Measurements from ENCODE around the gene CROCC. TPM values are rescaled to one million over a fixed set of nuclear protein-coding genes. Genes with fewer than 3 reads are reported as not detected.
A peak's percentile ranks its signal among the peaks of the same experiment; 100 is the strongest.

The CROCC gene
- total RNA-seq, 1 donor from 2014 or later, result 27.0 TPM

GRCh38 chr1:16984717-16985116, 63.0 kb downstream of the CROCC start:
- peaks cover 27 to 35% of the 10 kb centered on the region in 2 donors for H3K36me3 ChIP-seq
- peak overlapping the region; percentile 70 to 75 for H3K27ac ChIP-seq

GRCh38 chr1:16986113-16986512, 64.4 kb downstream of the CROCC start:
- no peaks in the 10 kb centered on the region for H3K27me3 ChIP-seq
- H3K4me1 ChIP-seq, result peaks cover 0 to 4% of the 10 kb centered on the region in 2 donors
- peaks cover 36 to 49% of the 10 kb centered on the region in 2 donors for H3K36me3 ChIP-seq
- no peak for TF ChIP-seq CTCF (IDR thresholded peaks at IDR 0.05)
- no peaks in the 10 kb centered on the region for H3K9me3 ChIP-seq
- no peak for DNase-seq (ENCODE audit: low spot score in 2 of 2)
- no peak overlapping the region for H3K4me3 ChIP-seq
- peak overlapping the region in 1 of 2 donors; percentile 11 for H3K27ac ChIP-seq
- intact Hi-C loops (cut with DNase I), result no loop called here

More at GRCh38 chr1:16984717-16985116, 63.0 kb downstream of the CROCC start:
- Histone ChIP-seq H3K27me3 (no peaks in the 10 kb centered on the region), H3K4me3 (no peak overlapping the region), H3K9me3 (no peaks in the 10 kb centered on the region), H3K4me1 (peaks cover 0 to 4% of the 10 kb centered on the region in 2 donors)
- TF ChIP-seq CTCF (IDR thresholded peaks at IDR 0.05), result no peak
- DNase-seq (ENCODE audit: low spot score in 2 of 2), result peak; percentile 71 to 93
- intact Hi-C loops (cut with DNase I), result no loop called here

GRCh38 chr1:16986560-16986959, 64.8 kb downstream of the CROCC start:
- H3K36me3 ChIP-seq, result peaks cover 41 to 53% of the 10 kb centered on the region in 2 donors
- no peak for DNase-seq (ENCODE audit: low spot score in 2 of 2)
- no peaks in the 10 kb centered on the region for H3K27me3 ChIP-seq
- H3K9me3 ChIP-seq, result no peaks in the 10 kb centered on the region
- intact Hi-C loops (cut with DNase I), result no loop called here
- TF ChIP-seq CTCF (IDR thresholded peaks at IDR 0.05), result no peak
- H3K4me3 ChIP-seq, result no peak overlapping the region
- peaks cover 0 to 4% of the 10 kb centered on the region in 2 donors for H3K4me1 ChIP-seq
- no peak overlapping the region for H3K27ac ChIP-seq

GRCh38 chr1:16986962-16987361, 65.2 kb downstream of the CROCC start:
- Histone ChIP-seq H3K27me3 (no peaks in the 10 kb centered on the region), H3K27ac (no peak overlapping the region), H3K4me1 (peaks cover 0 to 4% of the 10 kb centered on the region in 2 donors), H3K4me3 (no peak overlapping the region), H3K36me3 (peaks cover 42 to 57% of the 10 kb centered on the region in 2 donors), H3K9me3 (no peaks in the 10 kb centered on the region)
- intact Hi-C loops (cut with DNase I), result no loop called here
- peak in 2 of 3 experiments; percentile 15 to 17 for TF ChIP-seq CTCF (IDR thresholded peaks at IDR 0.05)
- no peak for DNase-seq (ENCODE audit: low spot score in 2 of 2)

DNA sequence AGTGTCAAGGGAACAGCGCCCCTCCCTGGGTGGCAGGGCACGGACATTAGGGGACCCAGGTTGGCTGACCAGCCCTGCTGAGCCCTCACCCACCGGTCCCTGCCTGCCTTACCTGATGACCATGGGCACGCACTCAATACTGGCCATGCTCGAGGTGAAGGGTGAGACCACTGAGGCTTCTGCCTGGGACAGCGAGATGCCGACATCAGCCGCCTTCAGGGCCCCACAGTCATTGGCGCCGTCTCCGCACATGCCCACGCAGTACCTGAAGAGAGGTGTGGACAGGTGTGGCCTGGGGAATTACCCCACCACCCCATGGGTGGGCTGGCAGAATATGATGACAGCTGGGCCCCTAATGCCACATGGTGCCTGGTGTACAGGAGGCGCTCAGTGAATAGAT, 66.5 kb downstream of the CROCC start:
- no peaks in the 10 kb centered on the region for H3K9me3 ChIP-seq
- intact Hi-C loops (cut with DNase I), result no loop called here
- H3K4me3 ChIP-seq, result no peak overlapping the region
- H3K27ac ChIP-seq, result no peak overlapping the region
- no peak for TF ChIP-seq CTCF (IDR thresholded peaks at IDR 0.05)
- H3K27me3 ChIP-seq, result no peaks in the 10 kb centered on the region
- DNase-seq (ENCODE audit: low spot score in 2 of 2), result no peak
- H3K36me3 ChIP-seq, result peaks cover 42 to 69% of the 10 kb centered on the region in 2 donors
- H3K4me1 ChIP-seq, result peaks cover 0 to 4% of the 10 kb centered on the region in 2 donors
